IMR-90 (cell line): ENCODE results near the gene DUSP28. TPM values are rescaled to one million over a fixed set of nuclear protein-coding genes. Genes with fewer than 3 reads are reported as not detected.

ENCODE experiments used
- ATAC-seq: fragments of 200-7000 bp; cut with Tn5 transposase; 2 replicates; pipeline ENCODE4 v1.9.1; 2020; ENCODE audit warnings: low read depth, mild to moderate bottlenecking, moderate library complexity
- BruUV-seq: library from RNA; stranded (reverse); fragments of 400-500 nt; replicated peaks from 2 replicates; lab custom pipeline; 2021; lab: Mats Ljungman, UMichigan
- CTCF ChIA-PET: fragments of 300-600 bp; formaldehyde crosslinking; extraction: SDS; loops from one replicate; lab custom pipeline; 2021; ENCODE audit warnings: antibody characterized with exemption; lab: Yijun Ruan, JAX
- POLR2A ChIA-PET: fragments of 300-600 bp; sonication (Branson Sonifier 250); formaldehyde crosslinking; loops from one replicate; lab custom pipeline; 2022; ENCODE audit warnings: antibody characterized with exemption; ENCODE audit not compliant: unreplicated experiment; lab: Charles Lee
- DNase-seq: peaks from one replicate; pipeline ENCODE4 v3.0.0; 2013
- H2AFZ ChIP-seq: replicated peaks from 2 replicates; pipeline ENCODE3; 2013; ENCODE audit warnings: low read length, mild to moderate bottlenecking; ENCODE audit not compliant: poor library complexity
- H2AK5ac ChIP-seq: 2 replicates; pipeline ENCODE4 v1.6.1; 2013; ENCODE audit warnings: low read depth, low read length, inconsistent platforms
- H2AK9ac ChIP-seq: replicated peaks from 2 replicates; pipeline ENCODE3; 2013; ENCODE audit warnings: mild to moderate bottlenecking, low read depth, low read length, moderate library complexity; ENCODE audit not compliant: poor library complexity
- H2BK120ac ChIP-seq: 2 replicates; pipeline ENCODE4 v1.6.1; 2013; ENCODE audit warnings: low read depth, low read length, inconsistent platforms
- H2BK15ac ChIP-seq: 3 replicates; pipeline ENCODE4 v1.6.1; 2013; ENCODE audit warnings: low read depth, low read length, inconsistent platforms
- H2BK20ac ChIP-seq: 2 replicates; pipeline ENCODE4 v1.6.1; 2013; ENCODE audit warnings: low read depth, mild to moderate bottlenecking, inconsistent platforms, low read length, moderate library complexity
- H2BK5ac ChIP-seq: 2 replicates; pipeline ENCODE4 v1.6.1; 2013; ENCODE audit warnings: mild to moderate bottlenecking, low read depth, low read length, inconsistent platforms; ENCODE audit not compliant: poor library complexity, severe bottlenecking
- H3K14ac ChIP-seq: replicated peaks from 2 replicates; pipeline ENCODE4 v1.6.1; 2013; ENCODE audit warnings: low read depth, low read length, inconsistent platforms
- H3K18ac ChIP-seq: 2 replicates; pipeline ENCODE4 v1.6.1; 2013; ENCODE audit warnings: low read depth, low read length, control low read depth
- H3K23ac ChIP-seq: 2 replicates; pipeline ENCODE4 v1.6.1; 2013; ENCODE audit warnings: low read depth, low read length, inconsistent platforms
- H3K27ac ChIP-seq: 2 replicates; pipeline ENCODE4 v1.5.1; 2013; ENCODE audit warnings: mild to moderate bottlenecking, control low read depth, low read length; ENCODE audit not compliant: insufficient read depth
- H3K27me3 ChIP-seq: 2 replicates; pipeline ENCODE4 v1.6.1; 2013; ENCODE audit warnings: low read length; ENCODE audit not compliant: control insufficient read depth, insufficient read depth
- H3K36me3 ChIP-seq: 2 replicates; pipeline ENCODE4 v1.6.1; 2013; ENCODE audit warnings: low read length, mixed read lengths; ENCODE audit not compliant: control insufficient read depth, insufficient read depth
- H3K4ac ChIP-seq: 2 replicates; pipeline ENCODE4 v1.6.1; 2013; ENCODE audit warnings: low read depth, low read length, inconsistent platforms
- H3K4me1 ChIP-seq: 2 replicates; pipeline ENCODE4 v1.6.1; 2013; ENCODE audit warnings: low read length, mixed read lengths; ENCODE audit not compliant: control insufficient read depth, insufficient read depth
- H3K4me2 ChIP-seq: 2 replicates; pipeline ENCODE4 v1.6.1; 2013; ENCODE audit warnings: low read depth, mild to moderate bottlenecking, control low read depth, low read length, moderate library complexity
- H3K4me3 ChIP-seq: 2 replicates; pipeline ENCODE4 v1.5.1; 2013; ENCODE audit warnings: low read depth, mild to moderate bottlenecking, control low read depth, low read length, moderate library complexity; ENCODE audit not compliant: insufficient read depth
- H3K56ac ChIP-seq: 2 replicates; pipeline ENCODE4 v1.6.1; 2013; ENCODE audit warnings: low read length, inconsistent platforms; ENCODE audit not compliant: insufficient read depth; ENCODE audit errors: extremely low read depth
- H3K79me1 ChIP-seq, 2 experiments: 2 replicates each; pipeline ENCODE4 v1.6.1; 2013; ENCODE audit warnings: low read length in 2 of 2, inconsistent platforms in 1 of 2, low read depth in 1 of 2
- H3K9ac ChIP-seq: 2 replicates; pipeline ENCODE4 v1.6.1; 2013; ENCODE audit warnings: low read depth, low read length, control low read depth
- H3K9me1 ChIP-seq: 2 replicates; pipeline ENCODE4 v1.6.1; 2013; ENCODE audit warnings: low read length, inconsistent platforms; ENCODE audit not compliant: insufficient read depth
- H3K9me3 ChIP-seq: 2 replicates; pipeline ENCODE4 v1.6.1; 2013; ENCODE audit warnings: low read length; ENCODE audit not compliant: control insufficient read depth, insufficient read depth
- H4K20me1 ChIP-seq: 2 replicates; pipeline ENCODE4 v1.6.1; 2013; ENCODE audit warnings: low read length, inconsistent platforms; ENCODE audit not compliant: insufficient read depth
- H4K5ac ChIP-seq: 2 replicates; pipeline ENCODE4 v1.6.1; 2013; ENCODE audit warnings: mild to moderate bottlenecking, low read depth, low read length, control low read depth
- H4K8ac ChIP-seq, 2 experiments: 2 replicates each; pipeline ENCODE4 v1.6.1; 2013; ENCODE audit warnings: low read depth in 2 of 2, low read length in 2 of 2, control low read depth in 1 of 2, inconsistent platforms in 1 of 2
- H4K91ac ChIP-seq: 2 replicates; pipeline ENCODE4 v1.6.1; 2013; ENCODE audit warnings: low read depth, low read length, inconsistent platforms; ENCODE audit not compliant: insufficient read depth
- BHLHE40 ChIP-seq: fragments of 150-350 bp; IDR thresholded peaks from 2 replicates; pipeline ENCODE4 v1.6.1; 2016; ENCODE audit warnings: mild to moderate bottlenecking, low read depth, low read length
- CHD1 ChIP-seq: IDR thresholded peaks from 2 replicates; pipeline ENCODE4 v1.6.1; 2012; ENCODE audit warnings: low read depth, low read length, improper control_type of control experiment
- FOS ChIP-seq: fragments of 150-350 bp; IDR thresholded peaks from 2 replicates; pipeline ENCODE4 v1.6.1; 2016; ENCODE audit warnings: low read depth, low read length
- MAFK ChIP-seq: IDR thresholded peaks from 2 replicates; pipeline ENCODE4 v1.6.1; 2012; ENCODE audit warnings: low read depth, low read length, improper control_type of control experiment
- MAZ ChIP-seq: IDR thresholded peaks from 2 replicates; pipeline ENCODE4 v1.6.1; 2012; ENCODE audit warnings: low read depth, mild to moderate bottlenecking, low read length, improper control_type of control experiment, moderate library complexity, borderline replicate concordance
- MXI1 ChIP-seq: IDR thresholded peaks from 2 replicates; pipeline ENCODE4 v1.6.1; 2012; ENCODE audit warnings: low read depth, mild to moderate bottlenecking, low read length, moderate library complexity, borderline replicate concordance
- POLR2A ChIP-seq: IDR thresholded peaks from 2 replicates; pipeline ENCODE4 v1.6.1; 2012; ENCODE audit warnings: mild to moderate bottlenecking, low read depth, low read length
- RAD21 ChIP-seq: IDR thresholded peaks from 2 replicates; pipeline ENCODE4 v1.6.1; 2012; ENCODE audit warnings: low read length, improper control_type of control experiment
- RCOR1 ChIP-seq: IDR thresholded peaks from 2 replicates; pipeline ENCODE4 v1.6.1; 2012; ENCODE audit warnings: mild to moderate bottlenecking, low read length, improper control_type of control experiment; ENCODE audit not compliant: insufficient replicate concordance
- RFX5 ChIP-seq: IDR thresholded peaks from 2 replicates; pipeline ENCODE4 v1.8.0; 2012; ENCODE audit warnings: low read depth, mild to moderate bottlenecking, low read length, moderate library complexity
- SMC3 ChIP-seq: fragments of 150-350 bp; IDR thresholded peaks from 2 replicates; pipeline ENCODE4 v1.6.1; 2016; ENCODE audit warnings: low read depth, mild to moderate bottlenecking, antibody characterized with exemption, low read length, moderate library complexity
- WGBS, 2 experiments: methylation state at CpG; one replicate each; pipeline versions ENCODE4 v1.1.5 to v1.1.7; 2013; ENCODE audit warnings: missing lambda C conversion rate in 2 of 2; ENCODE audit not compliant: insufficient read length in 1 of 2; ENCODE audit errors: extremely low coverage in 2 of 2; 5-methylcytosine and 5-hydroxymethylcytosine counted together
- dilution Hi-C: fragments of 300-500 bp; cut with HindIII; formaldehyde crosslinking; loops from one replicate; pipeline ENCODE4 v1.14.3; 2018; ENCODE audit warnings: low sequenced_read_pairs; ENCODE audit not compliant: unreplicated experiment
- in situ Hi-C: fragments of 300-500 bp; cut with MboI; formaldehyde crosslinking; loops from 3 replicates; pipeline ENCODE4 v1.14.3; 2019; ENCODE audit warnings: low sequenced_read_pairs, inconsistent platforms, mixed read lengths
- intact Hi-C: fragments of 100-400 bp; cut with micrococcal nuclease; formaldehyde crosslinking; loops from 2 replicates; pipeline ENCODE4 v1.10.0; 2022
- polyA plus RNA-seq, 3 experiments: library from polyadenylated mRNA; depleted of rRNA; stranded (reverse); fragments of >200 nt; gene quantifications; 2 replicates each; pipeline ENCODE4 v1.2.3, GENCODE V29; 2012; ENCODE audit warnings: low replicate concordance in 1 of 3
- total RNA-seq: library from RNA; depleted of rRNA; stranded (reverse); fragments of >200 nt; gene quantifications from 2 replicates; pipeline ENCODE4 v1.2.3, GENCODE V29; 2012
- TF ChIP-seq, protein P1 (sequence below): conservative IDR thresholded peaks from 2 replicates; pipeline ENCODE4 v1.5.1; 2012; ENCODE audit warnings: mild to moderate bottlenecking, low read depth, low read length, improper control_type of control experiment
- TF ChIP-seq, protein P2 (sequence below): fragments of 150-350 bp; IDR thresholded peaks from 2 replicates; pipeline ENCODE4 v1.6.1; 2016; ENCODE audit warnings: low read depth, mild to moderate bottlenecking, low read length, moderate library complexity, borderline replicate concordance

DUSP28 gene
- total and polyA plus RNA-seq, 2 of the 4 experiments (the other 2 are of a cell fraction), result 1.1 to 3.3 TPM

DNA sequence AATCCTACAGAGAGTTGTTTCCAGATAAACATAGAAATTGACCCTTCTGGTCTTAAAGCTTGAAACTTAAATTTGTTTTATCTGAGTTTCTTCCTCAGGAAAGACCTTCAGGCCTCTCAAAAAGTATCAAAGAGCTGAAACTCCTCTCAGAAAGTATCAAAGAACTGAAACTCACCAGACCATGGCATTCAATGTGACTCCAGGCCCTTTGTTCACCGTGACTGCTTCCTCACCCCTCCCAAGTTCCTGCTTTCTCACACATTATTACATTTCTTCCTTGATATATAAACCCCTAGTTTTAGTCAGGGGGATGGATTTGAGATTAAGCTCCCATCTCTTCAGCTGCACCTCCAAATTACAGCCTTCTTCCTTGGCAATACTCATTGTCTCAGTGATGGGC lies 8.3 kb upstream of the DUSP28 start:
- Histone ChIP-seq H2AK9ac (no peak overlapping the region), H2BK15ac (no peak overlapping the region), H3K4me2 (no peak overlapping the region), H3K4ac (no peak overlapping the region), H4K91ac (no peak overlapping the region), H4K5ac (no peak overlapping the region), H3K9ac (no peak overlapping the region), H2BK20ac (no peak overlapping the region), H3K79me1 (peaks cover 13 to 33% of the 10 kb centered on the region in 2 experiments), H2AK5ac (no peak overlapping the region), H2BK5ac (no peak overlapping the region), H3K23ac (no peak overlapping the region), H3K14ac (no peak overlapping the region), H3K27ac (no peak overlapping the region), H3K18ac (no peak overlapping the region), H3K4me3 (no peak overlapping the region), H3K36me3 (peaks cover 11% of the 10 kb centered on the region), H4K8ac (no peak overlapping the region), H3K4me1 (no peaks in the 10 kb centered on the region), H2BK120ac (no peak overlapping the region), H3K9me1 (peaks cover 15% of the 10 kb centered on the region; the same call in 1 of the 2 replicates), H3K56ac (no peak overlapping the region), H2AFZ (no peak overlapping the region), H3K27me3 (no peaks in the 10 kb centered on the region), H4K20me1 (peaks cover 9% of the 10 kb centered on the region), H3K9me3 (no peaks in the 10 kb centered on the region)
- POLR2A ChIA-PET, result no interaction called here
- WGBS, 2 experiments, result no CpG with 5 or more reads among the region's 1 CpG
- ATAC-seq (no peak), DNase-seq (no peak)
- intact Hi-C loops (no loop called here), in situ Hi-C loops (no loop called here), dilution Hi-C loops (no loop called here)
- no TSS peak for BruUV-seq
- TF ChIP-seq, protein P1, sequence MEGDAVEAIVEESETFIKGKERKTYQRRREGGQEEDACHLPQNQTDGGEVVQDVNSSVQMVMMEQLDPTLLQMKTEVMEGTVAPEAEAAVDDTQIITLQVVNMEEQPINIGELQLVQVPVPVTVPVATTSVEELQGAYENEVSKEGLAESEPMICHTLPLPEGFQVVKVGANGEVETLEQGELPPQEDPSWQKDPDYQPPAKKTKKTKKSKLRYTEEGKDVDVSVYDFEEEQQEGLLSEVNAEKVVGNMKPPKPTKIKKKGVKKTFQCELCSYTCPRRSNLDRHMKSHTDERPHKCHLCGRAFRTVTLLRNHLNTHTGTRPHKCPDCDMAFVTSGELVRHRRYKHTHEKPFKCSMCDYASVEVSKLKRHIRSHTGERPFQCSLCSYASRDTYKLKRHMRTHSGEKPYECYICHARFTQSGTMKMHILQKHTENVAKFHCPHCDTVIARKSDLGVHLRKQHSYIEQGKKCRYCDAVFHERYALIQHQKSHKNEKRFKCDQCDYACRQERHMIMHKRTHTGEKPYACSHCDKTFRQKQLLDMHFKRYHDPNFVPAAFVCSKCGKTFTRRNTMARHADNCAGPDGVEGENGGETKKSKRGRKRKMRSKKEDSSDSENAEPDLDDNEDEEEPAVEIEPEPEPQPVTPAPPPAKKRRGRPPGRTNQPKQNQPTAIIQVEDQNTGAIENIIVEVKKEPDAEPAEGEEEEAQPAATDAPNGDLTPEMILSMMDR, result no peak
- no peak for TF ChIP-seq FOS
- no peak for TF ChIP-seq BHLHE40
- no peak for TF ChIP-seq MAZ
- TF ChIP-seq RFX5, result no peak
- no peak for TF ChIP-seq MAFK
- TF ChIP-seq POLR2A, result no peak
- no peak for TF ChIP-seq MXI1
- no peak for TF ChIP-seq CHD1
- TF ChIP-seq SMC3, result no peak
- TF ChIP-seq, protein P2, sequence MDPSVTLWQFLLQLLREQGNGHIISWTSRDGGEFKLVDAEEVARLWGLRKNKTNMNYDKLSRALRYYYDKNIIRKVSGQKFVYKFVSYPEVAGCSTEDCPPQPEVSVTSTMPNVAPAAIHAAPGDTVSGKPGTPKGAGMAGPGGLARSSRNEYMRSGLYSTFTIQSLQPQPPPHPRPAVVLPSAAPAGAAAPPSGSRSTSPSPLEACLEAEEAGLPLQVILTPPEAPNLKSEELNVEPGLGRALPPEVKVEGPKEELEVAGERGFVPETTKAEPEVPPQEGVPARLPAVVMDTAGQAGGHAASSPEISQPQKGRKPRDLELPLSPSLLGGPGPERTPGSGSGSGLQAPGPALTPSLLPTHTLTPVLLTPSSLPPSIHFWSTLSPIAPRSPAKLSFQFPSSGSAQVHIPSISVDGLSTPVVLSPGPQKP, result no peak
- no peak for TF ChIP-seq RAD21
- TF ChIP-seq RCOR1, result no peak
- CTCF ChIA-PET, result no interaction called here
